CD4-positive, CD25-positive, alpha-beta regulatory T cell (primary cell): Measurements from ENCODE around the gene AXIN2. TPM values are rescaled to one million over a fixed set of nuclear protein-coding genes. Genes with fewer than 3 reads are reported as not detected.

Experiments
- ATAC-seq, 2 donors: fragments of 150-1000 bp; cut with Tn5 transposase; one replicate each; pipeline ENCODE4 v1.10.0; 2021; ENCODE audit warnings: low read depth in 2 of 2, moderate number of reproducible peaks in 2 of 2, moderate library complexity in 1 of 2
- DNase-seq, 3 donors: peaks; one replicate each; pipeline versions ENCODE4 v3.0.0 to v3.0.0-alpha.2; 2012 to 2022; ENCODE audit warnings: mixed read lengths in 1 of 3
- H3K27ac ChIP-seq: one replicate; pipeline ENCODE4 v1.7.0; 2013; ENCODE audit warnings: mild to moderate bottlenecking, low read length; ENCODE audit not compliant: insufficient read depth, poor library complexity, severe bottlenecking
- H3K27me3 ChIP-seq: one replicate; pipeline ENCODE4 v1.7.0; 2013; ENCODE audit warnings: low read length; ENCODE audit not compliant: control insufficient read depth, insufficient read depth
- H3K36me3 ChIP-seq: one replicate; pipeline ENCODE4 v1.7.0; 2013; ENCODE audit warnings: mild to moderate bottlenecking, low read length, moderate library complexity; ENCODE audit not compliant: control insufficient read depth, insufficient read depth
- H3K4me1 ChIP-seq: 2 replicates; pipeline ENCODE4 v1.7.0; 2013; ENCODE audit warnings: mild to moderate bottlenecking, low read length; ENCODE audit not compliant: insufficient read depth, control insufficient read depth, poor library complexity, severe bottlenecking
- H3K4me3 ChIP-seq: one replicate; pipeline ENCODE4 v1.7.0; 2013; ENCODE audit warnings: low read depth, mild to moderate bottlenecking, low read length, moderate library complexity
- H3K9me3 ChIP-seq, 2 experiments: 1 replicate in 1 of 2; 2 replicates in 1 of 2; pipeline ENCODE4 v1.7.0; 2013; ENCODE audit warnings: low read length in 2 of 2, mild to moderate bottlenecking in 1 of 2, moderate library complexity in 1 of 2; ENCODE audit not compliant: control insufficient read depth in 2 of 2
- H3K27ac Mint-ChIP-seq, 3 donors: one replicate each; pipeline ENCODE4 v1.8.0; 2020 to 2022; ENCODE audit warnings: mild to moderate bottlenecking in 3 of 3, mixed read lengths in 3 of 3, moderate library complexity in 2 of 3
- H3K27me3 Mint-ChIP-seq: one replicate; pipeline ENCODE4 v1.8.0; 2022; ENCODE audit warnings: mild to moderate bottlenecking, mixed read lengths
- H3K36me3 Mint-ChIP-seq: one replicate; pipeline ENCODE4 v1.8.0; 2020; ENCODE audit warnings: mixed read lengths
- H3K4me1 Mint-ChIP-seq, 4 donors: one replicate each; pipeline ENCODE4 v1.8.0; 2020 to 2022; ENCODE audit warnings: mixed read lengths in 4 of 4, mild to moderate bottlenecking in 1 of 4
- H3K4me3 Mint-ChIP-seq, 4 donors: one replicate each; pipeline ENCODE4 v1.8.0; 2020 to 2022; ENCODE audit warnings: mild to moderate bottlenecking in 4 of 4, mixed read lengths in 4 of 4, moderate library complexity in 3 of 4
- H3K9me3 Mint-ChIP-seq, 7 donors: one replicate each; pipeline ENCODE4 v1.8.0; 2020 to 2022; ENCODE audit warnings: mixed read lengths in 7 of 7, mild to moderate bottlenecking in 3 of 7, moderate library complexity in 2 of 7
- polyA plus RNA-seq, 4 donors: library from polyadenylated mRNA; unstranded; fragments of 300-500 nt; fragmentation: Illumina TruSeq; gene quantifications; one replicate each; pipeline ENCODE4 v1.2.3, GENCODE V29; 2021
- total RNA-seq: library from RNA; stranded (reverse); gene quantifications from one replicate; pipeline ENCODE4 v1.2.3, GENCODE V29; 2022

AXIN2 gene
- total and polyA plus RNA-seq, 5 donors from 2014 or later = 0.80 to 17.9 (median 2.0) TPM

- Histone ChIP-seq H3K36me3 (no peaks in the 10 kb centered on the region), H3K27ac (peak overlapping the region; percentile 77), H3K27me3 (peaks cover 4% of the 10 kb centered on the region), H3K9me3 (no peaks in the 10 kb centered on the region), H3K4me1 (peaks cover 53% of the 10 kb centered on the region), H3K4me3 (no peak overlapping the region)
- peak overlapping the region in 2 of 3 donors; percentile 88 to 95 for H3K27ac Mint-ChIP-seq
- peak; percentile 68 to 78 (median 71) for DNase-seq
- H3K4me1 Mint-ChIP-seq = peaks cover 0 to 35% (median 18%) of the 10 kb centered on the region in 4 donors
- H3K36me3 Mint-ChIP-seq = no peaks in the 10 kb centered on the region
- H3K4me3 Mint-ChIP-seq = peak overlapping the region; percentile 86 to 94 (median 90)
- peaks cover 20% of the 10 kb centered on the region for H3K27me3 Mint-ChIP-seq
- ATAC-seq = peak; percentile 40 to 48
- H3K9me3 Mint-ChIP-seq = peaks cover 0 to 1% (median 0%) of the 10 kb centered on the region in 7 donors
These were observed 608 bp downstream of the AXIN2 start for GRCh38 chr17:65560628-65561451.

GRCh38 chr17:65559804-65560627 lies 1.4 kb downstream of the AXIN2 start:
- H3K27ac Mint-ChIP-seq = peak overlapping the region in 1 of 3 donors; percentile 33
- Histone ChIP-seq H3K9me3 (no peaks in the 10 kb centered on the region), H3K36me3 (no peaks in the 10 kb centered on the region), H3K4me1 (peaks cover 55% of the 10 kb centered on the region), H3K4me3 (peak overlapping the region; percentile 55), H3K27ac (no peak overlapping the region), H3K27me3 (peaks cover 4% of the 10 kb centered on the region)
- ATAC-seq = no peak
- no peaks in the 10 kb centered on the region for H3K36me3 Mint-ChIP-seq
- peak; percentile 12 to 37 (median 24) for DNase-seq
- H3K4me1 Mint-ChIP-seq = peaks cover 0 to 33% (median 17%) of the 10 kb centered on the region in 4 donors
- H3K4me3 Mint-ChIP-seq = peak overlapping the region in 1 of 4 donors; percentile 95
- peaks cover 0 to 1% (median 0%) of the 10 kb centered on the region in 7 donors for H3K9me3 Mint-ChIP-seq
- peaks cover 15% of the 10 kb centered on the region for H3K27me3 Mint-ChIP-seq

- peak overlapping the region; percentile 33 to 67 (median 58) for H3K27ac Mint-ChIP-seq
- H3K4me1 Mint-ChIP-seq = peaks cover 0 to 33% (median 17%) of the 10 kb centered on the region in 4 donors
- H3K4me1 ChIP-seq = peaks cover 56% of the 10 kb centered on the region
- peaks cover 4% of the 10 kb centered on the region for H3K27me3 ChIP-seq
- no peak overlapping the region for H3K27ac ChIP-seq
- ATAC-seq = no peak
- H3K36me3 Mint-ChIP-seq = no peaks in the 10 kb centered on the region
- H3K27me3 Mint-ChIP-seq = peaks cover 15% of the 10 kb centered on the region
- no peak for DNase-seq
- H3K4me3 Mint-ChIP-seq = peak overlapping the region in 1 of 4 donors; percentile 95
- no peaks in the 10 kb centered on the region for H3K9me3 ChIP-seq
- H3K9me3 Mint-ChIP-seq = peaks cover 0 to 1% (median 0%) of the 10 kb centered on the region in 7 donors
- no peaks in the 10 kb centered on the region for H3K36me3 ChIP-seq
- peak overlapping the region; percentile 55 for H3K4me3 ChIP-seq
These were observed 2.0 kb downstream of the AXIN2 start for GRCh38 chr17:65559461-65559803.

- peaks cover 15% of the 10 kb centered on the region for H3K27me3 Mint-ChIP-seq
- Histone ChIP-seq H3K36me3 (no peaks in the 10 kb centered on the region), H3K9me3 (no peaks in the 10 kb centered on the region), H3K4me3 (peak overlapping the region; percentile 55), H3K27me3 (peaks cover 4% of the 10 kb centered on the region), H3K27ac (no peak overlapping the region), H3K4me1 (peaks cover 55% of the 10 kb centered on the region)
- DNase-seq (no peak), ATAC-seq (no peak)
- H3K27ac Mint-ChIP-seq = peak overlapping the region; percentile 33 to 67 (median 48)
- H3K9me3 Mint-ChIP-seq = peaks cover 0 to 1% (median 0%) of the 10 kb centered on the region in 7 donors
- peaks cover 4 to 27% (median 20%) of the 10 kb centered on the region in 4 donors for H3K4me1 Mint-ChIP-seq
- H3K36me3 Mint-ChIP-seq = no peaks in the 10 kb centered on the region
- H3K4me3 Mint-ChIP-seq = peak overlapping the region in 1 of 4 donors; percentile 95
These were observed 2.6 kb downstream of the AXIN2 start for GRCh38 chr17:65558683-65559460.

GRCh38 chr17:65558311-65558682 lies 3.2 kb downstream of the AXIN2 start:
- Histone ChIP-seq H3K27me3 (peaks cover 4% of the 10 kb centered on the region), H3K27ac (no peak overlapping the region), H3K9me3 (no peaks in the 10 kb centered on the region), H3K4me1 (peaks cover 54% of the 10 kb centered on the region), H3K4me3 (peak overlapping the region; percentile 31), H3K36me3 (no peaks in the 10 kb centered on the region)
- DNase-seq (no peak), ATAC-seq (no peak)
- Mint-ChIP-seq H3K36me3 (no peaks in the 10 kb centered on the region), H3K27ac (peak overlapping the region in 1 of 3 donors; percentile 48), H3K27me3 (peaks cover 15% of the 10 kb centered on the region), H3K4me1 (peaks cover 4 to 31% (median 21%) of the 10 kb centered on the region in 4 donors), H3K4me3 (peak overlapping the region in 1 of 4 donors; percentile 82), H3K9me3 (peaks cover 0 to 1% (median 0%) of the 10 kb centered on the region in 7 donors)

GRCh38 chr17:65557349-65558310 lies 3.8 kb downstream of the AXIN2 start:
- Histone ChIP-seq H3K27me3 (peaks cover 4% of the 10 kb centered on the region), H3K27ac (no peak overlapping the region), H3K36me3 (no peaks in the 10 kb centered on the region), H3K4me1 (peaks cover 54% of the 10 kb centered on the region), H3K4me3 (peak overlapping the region; percentile 64), H3K9me3 (no peaks in the 10 kb centered on the region)
- Mint-ChIP-seq H3K27me3 (peaks cover 8% of the 10 kb centered on the region), H3K27ac (no peak overlapping the region), H3K4me1 (peaks cover 4 to 34% (median 23%) of the 10 kb centered on the region in 4 donors), H3K36me3 (no peaks in the 10 kb centered on the region), H3K4me3 (no peak overlapping the region), H3K9me3 (peaks cover 0 to 1% (median 0%) of the 10 kb centered on the region in 7 donors)
- DNase-seq (peak in 1 of 3 donors; percentile 24), ATAC-seq (no peak)
